HG03571 (cell line): ENCODE results near the gene C22orf23.
"Not testable (repeated sequence)": the region's sequence is repeated elsewhere in the genome, so short reads cannot be mapped to it uniquely, and the experiment has no call there.

Experiments used
- ATAC-seq: cut with Tn5 transposase; IDR thresholded peaks from one replicate; pipeline ENCODE4 v1.9.1; 2021; ENCODE audit not compliant: unreplicated experiment

The C22orf23 gene

DNA sequence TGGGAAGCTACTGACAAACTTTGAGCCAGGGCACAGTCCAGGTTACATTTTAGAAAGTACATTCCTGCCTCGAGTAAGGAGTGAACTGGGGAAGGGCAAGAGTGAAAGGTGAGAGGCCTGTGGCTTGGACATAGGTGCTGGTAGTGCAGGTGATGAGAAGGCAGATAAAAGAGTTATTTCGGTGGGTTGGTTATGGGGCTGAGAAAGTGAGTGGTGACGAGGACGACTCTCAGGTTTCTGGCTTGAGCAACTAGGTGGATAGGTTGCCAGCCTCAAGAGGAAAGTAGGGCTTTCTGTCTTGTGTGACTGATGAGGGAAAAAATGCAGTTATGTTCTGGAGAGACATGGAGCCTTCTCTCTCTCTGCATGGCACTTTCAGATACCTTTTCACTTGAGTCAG is 3.8 kb upstream of the C22orf23 start:
- no peak for ATAC-seq

DNA sequence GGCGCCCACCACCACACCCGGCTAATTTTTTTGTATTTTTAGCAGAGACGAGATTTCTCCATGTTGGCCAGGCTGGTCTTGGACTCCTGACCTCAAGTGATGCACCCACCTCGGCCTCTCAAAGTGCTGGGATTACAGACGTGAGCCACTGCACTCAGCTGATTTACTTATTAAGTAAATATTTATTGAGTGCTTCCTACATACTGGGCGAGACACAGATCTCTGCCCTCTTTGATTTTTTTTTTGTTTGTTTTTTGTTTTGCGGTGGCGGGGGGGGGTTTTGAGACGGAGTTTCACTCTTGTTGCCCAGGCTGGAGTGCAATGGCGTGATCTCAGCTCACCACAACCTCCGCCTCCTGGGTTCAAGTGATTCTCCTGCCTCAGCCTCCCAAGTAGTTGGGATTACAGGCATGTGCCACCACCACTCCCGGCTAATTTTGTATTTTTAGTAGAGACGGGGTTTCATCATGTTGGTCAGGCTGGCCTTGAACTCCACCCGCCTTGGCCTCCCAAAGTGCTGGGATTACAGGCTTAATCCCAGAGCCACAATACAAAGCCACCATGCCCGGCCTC is 2.5 kb upstream of the C22orf23 start:
- not testable (repeated sequence) for ATAC-seq

DNA sequence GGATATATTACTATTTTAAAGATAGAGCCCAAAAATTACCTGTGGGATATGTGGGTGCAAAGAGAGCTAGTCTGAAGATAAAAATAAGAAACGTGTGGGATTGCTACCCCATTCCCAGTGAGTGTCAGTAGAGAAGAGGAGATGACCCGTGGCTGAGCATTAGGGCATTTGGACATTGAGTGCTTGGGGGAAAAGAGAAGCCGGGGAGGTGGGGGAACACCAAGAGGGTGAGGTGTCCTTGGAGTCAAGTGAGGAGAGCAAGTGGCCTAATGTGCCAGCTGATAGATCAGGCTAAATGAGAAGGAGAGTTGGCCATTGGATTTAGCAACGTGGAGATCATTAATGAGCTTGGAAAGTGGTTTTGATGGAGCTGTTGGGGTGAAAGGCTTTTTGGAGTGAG is 1.3 kb upstream of the C22orf23 start:
- no peak for ATAC-seq

DNA sequence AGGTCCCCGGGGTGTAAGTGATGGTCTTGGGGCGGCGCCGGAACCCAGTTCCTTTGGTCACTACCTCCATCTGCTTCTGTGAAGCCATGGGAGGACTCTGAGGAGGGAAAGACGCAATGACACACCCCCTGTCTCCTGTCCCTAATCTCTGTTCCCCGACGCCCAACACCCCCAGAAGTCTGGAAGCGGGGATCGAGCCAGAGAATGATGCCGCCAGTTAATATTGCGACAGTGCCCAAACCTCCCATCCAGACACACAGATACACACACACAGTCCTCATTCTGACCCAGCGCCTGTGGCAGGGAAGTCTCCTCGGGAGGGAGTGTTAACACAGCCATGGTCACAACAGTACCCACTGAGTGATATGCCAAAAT is 352 bp downstream of the C22orf23 start:
- no peak for ATAC-seq

DNA sequence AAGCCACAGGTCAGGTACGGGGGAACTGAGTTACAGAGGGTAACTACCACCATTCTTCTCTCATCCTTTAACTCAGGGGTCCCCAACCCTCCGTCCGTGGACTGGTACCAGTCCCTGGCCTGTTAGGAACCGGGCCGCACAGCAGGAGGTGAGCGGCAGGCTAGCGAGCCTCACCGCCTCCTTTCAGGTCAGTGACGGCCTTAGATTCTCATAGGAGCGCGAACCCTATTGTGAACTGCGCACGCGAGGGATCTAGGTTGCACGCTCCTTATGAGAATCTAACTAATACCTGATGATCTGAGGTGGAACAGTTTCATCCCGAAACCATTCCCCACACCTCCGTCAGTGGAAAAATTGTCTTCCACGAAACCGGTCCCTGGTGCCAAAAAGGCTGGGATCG is 772 bp downstream of the C22orf23 start:
- not testable (repeated sequence) for ATAC-seq

DNA sequence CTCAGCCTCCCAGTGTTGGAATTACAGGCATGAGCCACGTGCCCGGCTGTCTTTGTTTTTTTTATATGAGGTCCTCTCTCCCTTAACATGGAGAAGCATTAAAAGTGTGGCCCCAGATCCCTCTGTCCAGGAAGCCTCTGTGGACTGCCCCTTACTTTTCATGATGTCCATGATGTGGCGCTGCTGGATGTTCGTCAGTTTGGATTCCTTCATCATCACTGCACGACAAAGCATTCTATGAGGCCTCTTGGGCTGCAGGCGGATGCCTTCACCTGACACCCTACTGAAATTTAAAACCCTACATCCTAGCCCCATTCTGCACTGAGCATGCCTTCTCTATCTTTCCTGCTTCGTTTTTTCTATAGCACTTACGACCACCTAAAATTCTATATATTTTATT is 2.1 kb downstream of the C22orf23 start:
- no peak for ATAC-seq

DNA sequence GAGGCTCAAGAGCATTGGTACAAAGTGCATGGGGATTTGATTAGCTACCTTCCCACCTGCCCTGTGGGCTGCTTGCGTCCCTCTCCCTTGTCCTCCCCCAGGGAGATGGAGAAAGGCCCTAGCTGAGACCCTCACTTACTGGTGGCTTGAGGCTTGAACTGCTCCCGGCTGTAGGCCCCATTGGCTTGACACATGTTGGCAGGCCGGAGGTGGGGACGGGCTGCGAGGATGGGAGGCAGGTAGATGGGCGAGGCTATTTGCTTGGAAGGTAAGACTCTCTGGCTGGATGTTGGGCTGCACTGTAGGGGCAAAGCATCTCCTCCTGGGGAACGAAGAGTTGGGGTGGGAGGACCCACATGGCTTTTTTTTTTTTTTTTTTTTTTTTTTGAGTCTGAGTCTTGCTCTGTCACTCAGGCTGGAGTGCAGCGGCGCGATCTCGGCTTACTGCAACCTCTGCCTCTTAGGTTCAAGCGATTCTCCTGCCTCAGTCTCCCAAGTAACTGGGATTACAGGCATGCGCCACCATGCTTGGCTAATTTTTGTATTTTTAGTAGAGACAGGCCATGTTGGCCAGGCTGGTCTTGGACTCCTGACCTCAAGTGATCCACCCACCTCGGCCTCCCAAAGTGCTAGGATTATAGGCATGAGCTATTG is 6.1 kb downstream of the C22orf23 start:
- not testable (repeated sequence) for ATAC-seq

DNA sequence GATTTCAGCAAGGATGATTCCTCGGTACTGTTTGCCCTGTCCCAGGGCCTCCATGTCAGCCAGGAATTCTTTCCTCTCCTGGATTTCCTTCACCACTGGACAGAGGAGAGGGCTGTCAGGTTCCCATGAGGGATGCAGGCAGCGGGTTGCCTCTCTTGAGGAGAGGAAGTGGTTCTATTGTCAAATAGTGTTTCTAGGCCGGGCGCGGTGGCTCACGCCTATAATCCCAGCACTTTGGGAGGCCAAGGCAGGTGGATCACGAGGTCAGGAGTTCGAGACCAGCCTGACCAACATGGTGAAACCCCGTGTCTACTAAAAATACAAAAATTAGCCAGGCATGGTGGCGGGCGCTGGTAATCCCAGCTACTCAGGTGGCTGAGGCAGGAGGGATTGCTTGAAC is 9.0 kb downstream of the C22orf23 start:
- not testable (repeated sequence) for ATAC-seq

DNA sequence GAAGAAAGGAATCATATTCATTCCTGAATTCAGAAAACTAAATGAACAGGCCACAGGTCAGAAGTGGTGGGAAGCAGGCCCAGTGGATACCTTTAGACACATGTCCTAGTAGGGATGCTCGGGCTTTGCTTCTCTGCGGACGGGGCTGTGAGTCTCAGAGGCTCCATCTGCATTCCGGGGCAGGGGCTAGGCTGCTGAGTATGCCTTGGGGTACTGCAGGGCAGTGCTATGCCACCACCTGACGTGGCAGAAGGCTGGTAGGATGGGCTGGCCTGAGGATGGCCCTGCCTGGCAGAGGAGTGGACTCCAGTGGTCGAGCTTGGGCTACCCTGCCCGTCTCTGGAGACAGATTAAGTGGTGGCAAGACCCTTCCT is 9.6 kb downstream of the C22orf23 start:
- no peak for ATAC-seq

DNA sequence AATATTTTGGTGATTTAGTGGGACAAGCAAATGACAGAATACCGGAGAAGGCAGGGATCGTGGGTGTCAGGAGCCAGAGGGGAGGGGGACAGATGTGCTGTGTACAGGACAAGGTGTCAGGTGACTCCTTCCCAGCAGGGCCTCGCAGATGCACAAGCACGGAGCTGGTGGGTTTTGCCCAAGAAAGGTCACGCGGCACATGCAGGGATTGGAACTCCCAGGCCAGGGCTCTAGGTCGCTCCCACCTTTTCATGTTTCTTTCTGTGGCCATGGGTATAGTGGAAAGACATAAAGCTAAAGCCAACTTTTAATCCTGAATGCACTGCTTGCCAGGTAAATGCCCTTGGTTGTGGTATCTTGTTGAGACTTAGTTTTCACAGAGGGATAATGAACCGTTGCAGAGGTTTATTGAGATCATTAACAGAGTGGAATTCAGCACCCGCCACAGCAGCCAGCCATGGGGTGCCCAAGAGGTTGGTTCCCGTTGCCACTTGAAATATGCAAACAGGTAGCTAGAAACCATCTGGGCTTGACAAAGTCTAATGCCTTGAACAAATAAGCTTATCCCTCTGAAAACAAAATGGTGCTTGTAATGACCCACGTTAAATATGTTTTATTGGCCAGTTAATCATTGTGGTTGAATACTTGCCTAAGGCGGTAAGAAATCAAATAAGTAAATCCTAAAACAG is 10.1 kb downstream of the C22orf23 start:
- no peak for ATAC-seq

DNA sequence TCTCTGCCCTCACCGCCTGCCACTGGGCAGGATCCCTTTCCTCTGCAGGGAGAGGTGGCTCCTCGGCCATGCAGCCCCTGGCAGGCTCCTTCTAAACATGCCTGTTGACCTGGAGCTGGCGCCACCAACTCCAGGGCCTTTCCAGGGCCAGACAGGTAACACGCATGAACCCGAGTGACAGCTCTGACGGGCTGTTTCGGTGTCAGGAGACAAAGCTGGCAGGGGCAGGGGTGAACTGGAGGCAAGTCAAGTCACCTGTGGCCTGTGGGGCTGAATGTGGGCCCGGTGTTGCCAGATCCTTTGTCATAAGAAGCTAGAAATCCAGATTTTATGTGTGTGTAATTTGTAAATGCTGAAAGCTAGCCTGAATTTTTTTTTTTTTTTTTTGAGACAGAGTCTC is 11.3 kb downstream of the C22orf23 start:
- ATAC-seq: no peak

DNA sequence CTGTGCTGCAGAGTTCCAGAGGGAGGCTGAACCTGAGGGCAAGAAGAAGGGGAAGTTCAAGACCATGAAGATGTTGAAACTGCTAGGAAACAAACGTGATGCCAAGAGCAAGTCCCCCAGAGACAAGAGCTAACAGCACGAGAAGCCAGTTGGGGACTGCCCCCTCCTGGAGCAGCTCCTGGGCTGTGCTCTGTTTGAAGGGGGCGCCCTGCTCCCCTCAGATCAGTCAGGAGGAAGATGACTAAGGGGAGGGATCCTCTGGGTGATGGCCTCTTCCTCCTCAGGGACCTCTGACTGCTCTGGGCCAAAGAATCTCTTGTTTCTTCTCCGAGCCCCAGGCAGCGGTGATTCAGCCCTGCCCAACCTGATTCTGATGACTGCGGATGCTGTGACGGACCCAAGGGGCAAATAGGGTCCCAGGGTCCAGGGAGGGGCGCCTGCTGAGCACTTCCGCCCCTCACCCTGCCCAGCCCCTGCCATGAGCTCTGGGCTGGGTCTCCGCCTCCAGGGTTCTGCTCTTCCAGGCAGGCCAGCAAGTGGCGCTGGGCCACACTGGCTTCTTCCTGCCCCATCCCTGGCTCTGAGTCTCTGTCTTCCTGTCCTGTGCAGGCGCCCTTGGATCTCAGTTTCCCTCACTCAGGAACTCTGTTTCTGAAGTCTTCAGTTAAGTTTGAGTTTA is 12.6 kb downstream of the C22orf23 start:
- no peak for ATAC-seq

DNA sequence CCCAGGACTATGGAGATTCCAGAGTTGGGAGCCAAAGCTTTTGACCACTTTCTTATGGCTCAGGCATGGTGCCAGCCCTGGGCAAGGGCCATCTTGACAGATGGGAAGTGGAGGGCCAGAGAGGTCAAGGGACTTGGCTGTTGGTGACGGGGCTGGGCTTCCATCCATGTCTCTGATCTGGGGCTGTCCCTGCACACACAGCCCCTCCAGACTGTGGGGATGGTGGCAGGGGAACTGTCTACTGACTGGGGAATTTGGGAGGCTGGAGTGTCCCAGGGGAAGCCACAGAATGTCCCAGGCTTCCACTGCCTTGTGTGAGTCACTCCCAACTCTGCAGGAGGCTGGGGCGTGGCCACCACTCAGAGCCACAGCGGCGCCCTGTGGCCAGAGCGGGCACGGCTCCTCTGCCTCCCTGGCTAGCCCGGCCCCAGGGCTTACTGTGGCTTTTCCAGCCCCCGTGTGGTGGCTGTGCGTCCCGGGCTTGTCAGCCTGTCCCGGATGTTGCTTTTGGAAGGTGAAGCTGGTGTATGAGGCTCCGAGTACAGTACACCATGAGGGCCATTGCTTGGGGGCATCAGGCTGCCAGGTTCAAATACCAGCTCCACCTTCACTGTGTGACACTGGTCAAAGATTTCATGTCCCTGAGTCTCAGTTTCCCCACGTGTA is 19.6 kb downstream of the C22orf23 start:
- no peak for ATAC-seq

DNA sequence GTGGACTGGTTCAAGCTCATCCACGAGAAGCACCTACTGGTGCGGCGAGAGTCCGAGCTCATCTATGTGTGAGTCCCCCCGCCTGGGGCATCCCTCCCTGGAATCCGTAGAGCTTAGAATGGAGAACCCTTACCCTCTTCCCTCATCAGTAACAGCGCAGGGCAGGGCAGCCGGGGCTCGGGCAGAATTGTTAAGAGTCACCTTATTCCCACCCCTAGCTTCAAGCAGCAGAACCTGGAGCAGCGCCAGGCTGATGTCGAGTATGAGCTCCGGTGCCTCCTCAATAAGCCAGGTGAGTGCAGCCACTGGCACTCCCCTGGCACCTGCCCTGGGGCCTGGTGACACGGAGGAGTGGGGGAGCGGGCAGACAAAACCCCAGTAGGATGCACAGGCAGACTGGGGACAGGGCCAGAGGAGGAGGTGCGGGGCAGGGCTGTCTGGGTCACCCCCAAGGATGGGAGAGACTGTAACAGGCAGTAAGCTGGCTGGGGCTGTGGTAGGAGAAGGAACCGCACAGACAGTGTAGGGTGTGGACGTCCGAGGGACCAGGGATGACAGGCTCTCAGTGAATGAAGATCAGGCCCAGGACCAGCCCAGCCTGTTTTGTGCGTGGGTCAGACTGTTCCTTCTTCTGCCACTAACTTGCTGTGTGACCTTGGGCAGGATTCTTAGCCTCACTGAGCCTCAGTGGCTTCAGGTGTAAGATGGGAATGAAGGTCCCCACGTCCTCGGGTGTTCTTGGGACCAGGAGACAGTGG is 20.4 kb downstream of the C22orf23 start:
- no peak for ATAC-seq

DNA sequence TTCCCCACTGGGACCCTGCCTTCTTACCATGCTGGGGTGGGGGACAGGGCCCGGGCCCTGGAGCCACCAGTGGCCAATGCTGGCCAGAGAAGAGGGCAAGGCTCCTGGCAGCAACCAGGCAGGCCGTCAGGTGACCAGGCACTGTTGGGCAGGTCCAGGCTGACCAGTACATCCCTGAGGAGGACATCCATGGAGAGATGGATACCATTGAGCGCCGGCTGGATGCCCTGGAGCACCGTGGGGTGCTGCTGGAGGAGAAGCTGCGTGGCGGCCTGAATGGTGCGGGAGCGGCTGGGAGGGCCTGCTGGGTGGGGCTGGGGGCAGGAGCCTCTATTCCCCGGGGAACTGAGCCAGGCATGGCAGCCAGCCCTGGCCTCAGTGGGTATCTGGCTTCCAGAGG is 21.0 kb downstream of the C22orf23 start:
- ATAC-seq: no peak

DNA sequence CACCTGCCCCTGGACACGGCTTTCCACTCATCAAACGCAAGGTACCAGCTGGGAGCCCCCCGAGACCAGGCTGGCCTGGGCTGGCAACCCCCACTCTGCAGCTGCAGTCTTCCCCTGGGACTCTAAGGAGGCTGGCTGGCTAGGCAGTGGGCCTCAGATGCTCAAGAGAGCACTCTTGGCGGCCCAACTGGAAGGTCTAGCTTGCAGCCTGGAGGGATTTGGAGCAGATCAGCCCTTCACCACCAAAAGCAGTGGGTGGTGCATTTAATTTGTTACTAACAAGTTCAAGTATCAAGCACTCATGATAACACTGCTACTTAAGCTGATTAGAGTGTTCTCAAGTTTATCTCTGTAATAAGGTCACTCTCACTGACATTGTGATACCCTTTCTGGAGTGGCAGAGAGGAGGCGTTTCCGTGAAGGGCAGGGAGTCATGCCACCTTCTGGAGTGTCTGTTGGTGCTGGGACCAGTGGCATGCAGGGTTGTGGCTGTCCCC is 21.5 kb downstream of the C22orf23 start:
- no peak for ATAC-seq

DNA sequence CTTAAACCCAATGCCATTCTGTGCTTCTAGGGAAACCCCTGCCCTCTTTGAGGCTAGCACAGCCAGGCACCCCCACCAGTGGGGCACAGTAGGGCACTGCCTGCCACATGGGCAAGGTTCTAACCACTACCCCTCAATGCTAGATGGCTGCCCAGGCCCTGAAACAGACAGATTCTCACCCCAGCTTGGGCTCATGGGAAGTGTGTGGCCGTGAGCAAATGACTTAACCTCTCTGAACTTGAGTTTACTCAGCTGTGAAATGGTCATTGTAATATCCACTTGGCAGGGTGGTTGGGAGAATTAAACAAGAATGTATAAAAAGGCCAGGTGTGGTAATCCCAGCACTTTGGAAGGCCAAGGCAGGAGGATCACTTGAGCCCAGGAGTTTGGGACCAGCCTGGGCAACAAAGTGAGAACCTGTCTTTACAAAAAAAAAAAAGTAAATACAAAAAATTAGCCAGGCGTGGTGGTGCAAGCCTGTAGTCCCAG is 22.4 kb downstream of the C22orf23 start:
- ATAC-seq: no peak

DNA sequence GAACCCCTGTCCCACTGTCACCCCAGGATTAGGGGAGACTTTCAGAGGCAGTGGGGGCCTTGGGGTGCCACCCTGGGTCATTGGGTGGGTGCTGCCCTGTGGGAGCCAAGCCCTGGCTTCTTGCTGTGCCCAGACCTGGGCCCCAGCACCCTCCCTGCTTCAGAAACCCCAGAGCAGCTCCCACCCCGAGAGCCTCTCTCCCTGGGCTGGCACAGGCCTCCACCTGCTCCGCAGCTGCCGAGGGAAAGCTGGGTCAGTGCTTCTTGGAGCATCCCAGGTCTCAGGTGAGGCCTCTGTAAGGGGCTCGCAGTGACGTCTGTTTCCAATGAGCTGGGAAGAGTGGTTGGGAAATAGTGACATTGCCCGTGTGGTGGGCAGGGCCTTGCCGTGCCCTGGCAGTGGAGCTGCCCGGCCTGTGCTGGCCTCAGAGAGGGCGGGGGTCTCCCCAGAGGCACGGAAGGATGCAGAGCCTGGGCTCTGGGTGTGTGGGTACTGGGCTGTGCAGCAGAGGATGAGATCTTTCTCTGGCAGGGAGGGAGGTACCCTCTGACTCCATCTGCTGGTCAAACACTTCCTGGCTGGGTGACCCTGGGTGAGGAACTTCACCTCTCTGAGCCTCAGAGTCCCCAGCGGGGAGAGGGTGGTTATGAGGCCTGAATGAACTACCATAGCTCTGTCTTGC is 23.0 kb downstream of the C22orf23 start:
- no peak for ATAC-seq

DNA sequence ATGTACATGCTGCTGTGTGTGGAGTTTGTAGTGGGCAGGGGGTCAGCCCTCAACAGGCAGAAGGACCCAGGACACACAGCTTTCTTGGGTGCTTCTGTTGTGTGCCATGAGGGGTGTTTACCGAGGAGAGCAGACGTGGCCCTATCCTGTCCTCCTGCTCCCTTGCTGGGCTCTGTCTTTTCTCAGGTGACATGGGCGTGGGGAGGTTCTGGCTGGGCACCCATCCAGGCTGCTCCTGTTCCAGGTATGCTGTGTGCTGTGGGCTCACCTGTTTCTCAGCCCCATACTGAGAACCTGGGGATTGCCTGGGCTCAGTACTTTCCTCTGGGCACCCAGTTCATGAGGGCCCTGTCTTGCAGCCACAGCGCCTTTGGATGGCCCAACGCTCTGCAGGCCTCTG is 24.0 kb downstream of the C22orf23 start:
- ATAC-seq: no peak

DNA sequence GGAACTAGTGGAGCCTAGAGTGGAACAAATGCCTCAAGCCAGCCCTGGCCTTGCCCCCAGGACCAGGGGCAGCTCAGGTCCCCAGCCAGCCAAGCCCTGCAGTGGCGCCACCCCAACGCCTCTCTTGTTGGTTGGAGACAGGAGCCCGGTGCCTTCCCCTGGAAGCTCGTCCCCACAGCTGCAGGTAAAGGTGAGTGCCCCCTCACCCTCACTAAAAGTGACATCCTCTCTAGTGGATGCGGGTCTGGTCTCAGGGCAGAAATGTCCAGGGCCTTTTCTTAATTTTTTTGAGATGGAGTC is 25.8 kb downstream of the C22orf23 start:
- no peak for ATAC-seq
